GM19351 (cell line): ENCODE data around the gene CPEB1.

Experiments used
- ATAC-seq: cut with Tn5 transposase; IDR thresholded peaks from one replicate; pipeline ENCODE4 v1.9.1; 2021; ENCODE audit warnings: mild to moderate bottlenecking, moderate library complexity; ENCODE audit not compliant: unreplicated experiment

Gene CPEB1

GRCh38 chr15:82647045-82647834 lies at the start of gene CPEB1:
TSS of gene CPEB1 (minus strand) at chr15:82647363. CDS start at chr15:82628459, 18,904 bp downstream.
- ATAC-seq, result peak; percentile 42

GRCh38 chr15:82692171-82692570 lies 45.0 kb upstream of the CPEB1 start:
- no peak for ATAC-seq

- ATAC-seq, result no peak
Observed at GRCh38 chr15:82689147-82689546, 42.0 kb upstream of the CPEB1 start.

- no peak for ATAC-seq
Observed at GRCh38 chr15:82688691-82689090, 41.5 kb upstream of the CPEB1 start.

GRCh38 chr15:82681371-82681770 lies 34.2 kb upstream of the CPEB1 start:
- no peak for ATAC-seq

- ATAC-seq, result peak; percentile 97
Observed at GRCh38 chr15:82680200-82681102, 33.3 kb upstream of the CPEB1 start.

- ATAC-seq, result no peak
Observed at GRCh38 chr15:82679626-82680199, 32.5 kb upstream of the CPEB1 start.

GRCh38 chr15:82677720-82678323 lies 30.7 kb upstream of the CPEB1 start:
- no peak for ATAC-seq

- ATAC-seq, result no peak
Observed at GRCh38 chr15:82674873-82675272, 27.7 kb upstream of the CPEB1 start.

GRCh38 chr15:82670699-82671098 lies 23.5 kb upstream of the CPEB1 start:
- no peak for ATAC-seq

- no peak for ATAC-seq
Observed at GRCh38 chr15:82666606-82667005, 19.4 kb upstream of the CPEB1 start.

GRCh38 chr15:82664021-82664420 lies 16.9 kb upstream of the CPEB1 start:
- ATAC-seq, result no peak

GRCh38 chr15:82663186-82663600 lies 16.0 kb upstream of the CPEB1 start:
- no peak for ATAC-seq

- ATAC-seq, result no peak
Observed at GRCh38 chr15:82662641-82663040, 15.5 kb upstream of the CPEB1 start.

- ATAC-seq, result no peak
Observed at GRCh38 chr15:82660378-82660777, 13.2 kb upstream of the CPEB1 start.

GRCh38 chr15:82656641-82657266 lies 9.6 kb upstream of the CPEB1 start:
- no peak for ATAC-seq

- no peak for ATAC-seq
Observed at GRCh38 chr15:82655606-82656005, 8.4 kb upstream of the CPEB1 start.

GRCh38 chr15:82653483-82654168 lies 6.5 kb upstream of the CPEB1 start:
- no peak for ATAC-seq

GRCh38 chr15:82651708-82652107 lies 4.5 kb upstream of the CPEB1 start:
- no peak for ATAC-seq

GRCh38 chr15:82650046-82650670 lies 3.0 kb upstream of the CPEB1 start:
- no peak for ATAC-seq
